ENCODE data around the gene PCSK7. TPM values are rescaled to one million over a fixed set of nuclear protein-coding genes. Genes with fewer than 3 reads are reported as not detected.

Gene PCSK7
- total and polyA plus RNA-seq, 2 donors from 2014 or later: 14.5 to 70.2 TPM

DNA sequence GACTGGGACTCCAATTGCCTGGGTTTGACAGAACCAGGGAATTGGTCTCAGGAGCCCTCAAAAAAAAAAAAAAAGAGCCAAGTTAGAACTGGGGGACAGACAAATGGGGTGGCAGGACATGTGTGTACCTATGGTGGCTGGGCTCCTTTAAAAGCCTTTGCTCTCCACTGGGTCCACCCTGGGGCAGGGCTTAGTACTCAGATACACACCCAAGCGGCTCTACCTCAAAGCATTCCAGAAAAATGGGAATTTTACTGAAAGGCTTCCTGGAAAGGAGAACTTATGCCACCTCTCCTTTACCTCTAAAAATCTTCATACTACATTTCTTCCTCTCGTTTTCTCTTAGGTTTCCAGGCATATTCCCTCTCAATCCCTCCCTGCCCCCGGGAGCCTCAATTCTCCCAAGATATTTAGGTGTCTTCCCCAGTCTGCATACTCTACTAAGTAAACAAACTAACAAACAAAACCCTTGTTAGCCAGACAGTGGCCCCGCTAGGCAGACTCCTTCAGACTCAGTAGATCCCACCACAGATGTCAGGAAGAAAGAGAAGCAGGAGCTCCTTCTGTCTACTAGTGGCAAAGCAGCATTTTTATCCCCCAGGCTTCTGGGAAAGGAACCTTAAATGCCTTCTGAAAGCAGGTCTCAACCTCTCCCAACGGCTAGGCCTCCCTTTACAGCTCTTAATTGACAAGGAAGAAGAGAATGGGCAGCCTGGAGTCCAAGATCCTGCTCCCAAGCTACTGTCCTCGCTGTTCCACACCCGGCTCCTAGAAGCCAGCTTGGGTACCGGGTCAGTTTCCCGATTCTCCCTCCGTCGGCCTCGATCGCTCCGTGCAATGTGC lies 653 bp downstream of the PCSK7 start:
- TF ChIP-seq, protein P1, sequence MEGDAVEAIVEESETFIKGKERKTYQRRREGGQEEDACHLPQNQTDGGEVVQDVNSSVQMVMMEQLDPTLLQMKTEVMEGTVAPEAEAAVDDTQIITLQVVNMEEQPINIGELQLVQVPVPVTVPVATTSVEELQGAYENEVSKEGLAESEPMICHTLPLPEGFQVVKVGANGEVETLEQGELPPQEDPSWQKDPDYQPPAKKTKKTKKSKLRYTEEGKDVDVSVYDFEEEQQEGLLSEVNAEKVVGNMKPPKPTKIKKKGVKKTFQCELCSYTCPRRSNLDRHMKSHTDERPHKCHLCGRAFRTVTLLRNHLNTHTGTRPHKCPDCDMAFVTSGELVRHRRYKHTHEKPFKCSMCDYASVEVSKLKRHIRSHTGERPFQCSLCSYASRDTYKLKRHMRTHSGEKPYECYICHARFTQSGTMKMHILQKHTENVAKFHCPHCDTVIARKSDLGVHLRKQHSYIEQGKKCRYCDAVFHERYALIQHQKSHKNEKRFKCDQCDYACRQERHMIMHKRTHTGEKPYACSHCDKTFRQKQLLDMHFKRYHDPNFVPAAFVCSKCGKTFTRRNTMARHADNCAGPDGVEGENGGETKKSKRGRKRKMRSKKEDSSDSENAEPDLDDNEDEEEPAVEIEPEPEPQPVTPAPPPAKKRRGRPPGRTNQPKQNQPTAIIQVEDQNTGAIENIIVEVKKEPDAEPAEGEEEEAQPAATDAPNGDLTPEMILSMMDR (IDR thresholded peaks at IDR 0.05; ENCODE audit: borderline replicate concordance, extremely low read depth, insufficient read depth): no peak
- FAIRE-seq (no peak), DNase-seq (no peak)
- no peaks in the 10 kb centered on the region for H3K27me3 ChIP-seq (ENCODE audit: control insufficient read depth, insufficient read depth, low read length)
- H3K4me1 ChIP-seq (ENCODE audit: control insufficient read depth in 2 of 3, insufficient read depth in 2 of 3, low read depth in 1 of 3, low read length in 3 of 3): peaks cover 0 to 19% (median 12%) of the 10 kb centered on the region in 3 donors
- H3K9ac ChIP-seq (ENCODE audit: low read length in 3 of 3): peak overlapping the region; percentile 50 to 89 (median 61)
- peak overlapping the region; percentile 81 to 98 (median 97) for H3K4me3 ChIP-seq (ENCODE audit: low read length in 3 of 3)
- H3K27ac ChIP-seq (ENCODE audit: low read depth in 2 of 2, low read length in 2 of 2): no peak overlapping the region
- intact Hi-C loops (cut with DNase I): no loop called here
- peaks cover 2 to 16% (median 14%) of the 10 kb centered on the region in 3 donors for H3K36me3 ChIP-seq (ENCODE audit: control insufficient read depth in 2 of 3, insufficient read depth in 3 of 3, low read length in 3 of 3)
- H3K9me3 ChIP-seq (ENCODE audit: control insufficient read depth in 2 of 3, insufficient read depth in 1 of 3, low read length in 3 of 3): no peaks in the 10 kb centered on the region

DNA sequence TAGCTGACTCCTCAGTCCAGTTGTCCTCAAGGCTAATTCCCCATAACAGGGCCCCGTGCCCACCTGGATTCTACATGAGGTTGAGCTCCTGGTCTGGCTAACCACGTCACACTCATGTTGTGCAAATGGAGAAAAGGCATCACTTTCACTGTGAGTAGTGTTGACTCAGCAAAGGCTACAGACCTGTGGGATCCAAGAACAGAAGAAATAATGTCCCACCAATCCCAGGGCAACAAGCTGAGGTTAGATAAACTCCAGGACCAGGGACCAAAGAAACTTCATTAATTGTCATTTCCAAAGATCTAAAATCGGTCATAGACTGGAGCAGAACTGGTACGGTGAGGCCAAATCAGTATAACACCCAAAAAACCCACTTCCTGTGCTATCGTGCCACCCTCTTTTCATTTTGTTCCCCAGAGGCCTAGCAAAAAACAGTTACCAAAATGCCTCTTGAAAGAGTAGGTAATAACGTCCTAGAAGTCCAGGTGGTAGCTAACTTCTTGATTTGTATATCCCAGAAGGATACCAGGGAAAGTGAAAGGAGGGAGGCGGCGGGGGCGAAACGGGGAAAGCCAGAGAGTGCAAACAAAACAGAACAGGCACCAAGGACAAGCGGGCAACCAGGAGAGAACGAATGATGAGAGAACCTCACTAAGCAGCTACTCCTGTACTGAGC lies 1.4 kb downstream of the PCSK7 start:
- FAIRE-seq (no peak), DNase-seq (peak in 1 of 5 donors; percentile 46)
- intact Hi-C loops (cut with DNase I): no loop called here
- TF ChIP-seq, protein P1 (IDR thresholded peaks at IDR 0.05; ENCODE audit: borderline replicate concordance, extremely low read depth, insufficient read depth): no peak
- peaks cover 2 to 16% (median 14%) of the 10 kb centered on the region in 3 donors for H3K36me3 ChIP-seq (ENCODE audit: control insufficient read depth in 2 of 3, insufficient read depth in 3 of 3, low read length in 3 of 3)
- H3K27ac ChIP-seq (ENCODE audit: low read depth in 2 of 2, low read length in 2 of 2): no peak overlapping the region
- no peaks in the 10 kb centered on the region for H3K9me3 ChIP-seq (ENCODE audit: control insufficient read depth in 2 of 3, insufficient read depth in 1 of 3, low read length in 3 of 3)
- no peak overlapping the region for H3K9ac ChIP-seq (ENCODE audit: low read length in 3 of 3)
- H3K4me1 ChIP-seq (ENCODE audit: control insufficient read depth in 2 of 3, insufficient read depth in 2 of 3, low read depth in 1 of 3, low read length in 3 of 3): peaks cover 0 to 19% (median 12%) of the 10 kb centered on the region in 3 donors
- peak overlapping the region in 1 of 3 donors; percentile 97 for H3K4me3 ChIP-seq (ENCODE audit: low read length in 3 of 3)
- H3K27me3 ChIP-seq (ENCODE audit: control insufficient read depth, insufficient read depth, low read length): no peaks in the 10 kb centered on the region

GRCh38 chr11:117229931-117230285 lies 2.0 kb downstream of the PCSK7 start:
- FAIRE-seq: no peak
- Histone ChIP-seq H3K4me3 (ENCODE audit: low read length in 3 of 3) (no peak overlapping the region), H3K4me1 (ENCODE audit: control insufficient read depth in 2 of 3, insufficient read depth in 2 of 3, low read depth in 1 of 3, low read length in 3 of 3) (peaks cover 0 to 19% (median 12%) of the 10 kb centered on the region in 3 donors)

More at GRCh38 chr11:117229931-117230285, 2.0 kb downstream of the PCSK7 start:
- DNase-seq: no peak
- Histone ChIP-seq H3K36me3 (ENCODE audit: control insufficient read depth in 2 of 3, insufficient read depth in 3 of 3, low read length in 3 of 3) (peaks cover 2 to 16% (median 14%) of the 10 kb centered on the region in 3 donors), H3K9ac (ENCODE audit: low read length in 3 of 3) (no peak overlapping the region), H3K9me3 (ENCODE audit: control insufficient read depth in 2 of 3, insufficient read depth in 1 of 3, low read length in 3 of 3) (no peaks in the 10 kb centered on the region), H3K27me3 (ENCODE audit: control insufficient read depth, insufficient read depth, low read length) (no peaks in the 10 kb centered on the region), H3K27ac (ENCODE audit: low read depth in 2 of 2, low read length in 2 of 2) (no peak overlapping the region)
- intact Hi-C loops (cut with DNase I): no loop called here
- TF ChIP-seq, protein P1 (IDR thresholded peaks at IDR 0.05; ENCODE audit: borderline replicate concordance, extremely low read depth, insufficient read depth): no peak

Measured in kidney (tissue), 14 donors.